GM18526 (cell line): Measurements from ENCODE around the gene EAPP.

Experiments
- POLR2A ChIP-seq: IDR thresholded peaks from 3 replicates; pipeline ENCODE4 v1.6.1; 2011; ENCODE audit not compliant: insufficient read length; ENCODE audit errors: extremely low read depth

The EAPP gene

DNA sequence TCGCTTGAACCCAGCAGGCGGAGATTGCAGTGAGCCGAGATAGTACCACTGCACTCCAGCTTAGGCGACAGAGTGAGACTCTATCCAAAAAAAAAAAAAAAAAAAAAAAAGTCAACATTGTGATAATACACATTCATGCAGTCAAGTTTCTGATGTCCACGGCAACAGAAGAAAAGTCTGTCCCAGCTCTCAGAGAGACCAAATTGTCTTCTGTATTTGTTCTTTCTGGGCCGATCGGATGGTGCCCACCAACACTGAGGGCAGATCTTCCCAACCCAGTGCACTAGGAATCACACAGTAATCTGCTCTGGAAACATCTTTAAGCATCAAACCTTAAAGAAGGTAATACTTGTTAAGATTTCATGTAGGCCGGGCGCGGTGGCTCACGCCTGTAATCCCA lies 31.6 kb downstream of the EAPP start:
- no peak for TF ChIP-seq POLR2A

DNA sequence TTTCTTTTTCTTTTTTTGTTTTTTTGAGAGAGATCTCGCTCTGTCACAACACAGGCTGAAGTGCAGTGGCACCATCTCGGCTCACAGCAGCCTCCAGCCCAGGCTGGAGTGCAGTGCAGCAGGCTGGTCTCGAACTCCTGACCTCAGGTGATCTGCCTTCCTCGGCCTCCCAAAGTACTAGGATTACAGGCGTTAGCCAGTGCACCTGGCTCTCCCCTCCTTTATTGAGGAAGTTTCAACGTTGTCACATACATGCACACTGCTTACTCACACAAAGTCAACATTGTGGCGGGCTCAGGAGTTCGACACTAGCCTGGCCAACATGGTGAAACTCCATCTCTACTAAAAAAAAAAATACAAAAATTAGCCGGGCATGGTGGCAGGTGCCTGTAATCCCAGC lies 32.0 kb downstream of the EAPP start:
- TF ChIP-seq POLR2A = no peak

DNA sequence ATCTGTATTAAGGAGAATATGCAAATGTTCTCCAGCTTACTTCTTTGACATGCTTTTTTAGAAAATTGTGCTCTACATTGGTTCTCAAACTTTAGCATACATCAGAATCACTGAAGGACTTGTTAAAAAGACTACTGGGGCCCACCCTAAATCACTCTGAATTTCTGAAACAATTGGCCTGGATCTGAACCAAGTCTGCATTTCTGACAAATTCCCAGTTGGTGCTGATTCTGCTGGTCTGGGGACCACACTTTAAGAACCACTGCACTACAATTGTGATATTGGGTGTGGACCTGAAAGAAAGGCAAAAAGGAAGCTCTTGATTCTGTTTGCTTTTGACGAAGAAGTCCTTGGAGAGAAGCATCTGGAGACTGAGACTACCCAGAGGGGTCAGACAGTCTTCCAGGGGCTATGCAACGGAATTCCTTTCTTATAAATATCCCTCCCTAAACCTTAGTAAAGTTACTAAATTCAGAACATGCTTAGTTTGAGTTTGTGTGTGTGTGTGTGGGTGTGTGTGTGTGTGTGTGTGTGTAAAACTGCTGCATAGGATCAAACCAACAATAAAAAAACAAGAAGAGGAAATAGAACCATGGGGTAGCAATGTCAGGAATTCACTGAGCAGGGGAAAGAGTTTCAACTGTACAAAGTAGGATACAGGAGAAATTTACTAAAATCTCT lies 36.8 kb downstream of the EAPP start:
- TF ChIP-seq POLR2A = no peak

DNA sequence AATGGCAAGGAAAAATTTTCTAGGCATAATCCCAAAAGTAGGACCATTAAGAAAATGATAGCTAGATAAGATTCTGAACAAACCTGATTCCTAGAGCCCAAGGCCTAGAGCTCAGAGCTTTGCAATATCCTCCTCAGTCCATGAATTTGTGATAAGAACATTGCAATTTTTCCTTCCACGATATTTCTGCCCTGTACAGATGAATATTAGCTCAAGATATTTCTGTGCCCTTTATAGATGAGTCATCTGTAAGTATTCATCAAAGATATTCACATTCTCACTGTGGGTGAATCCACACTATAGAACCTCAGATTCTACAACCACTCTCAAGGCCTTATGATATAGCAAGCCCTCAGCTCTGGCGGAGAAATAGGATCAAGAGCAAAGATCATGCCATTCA lies 37.5 kb downstream of the EAPP start:
- TF ChIP-seq POLR2A = no peak

DNA sequence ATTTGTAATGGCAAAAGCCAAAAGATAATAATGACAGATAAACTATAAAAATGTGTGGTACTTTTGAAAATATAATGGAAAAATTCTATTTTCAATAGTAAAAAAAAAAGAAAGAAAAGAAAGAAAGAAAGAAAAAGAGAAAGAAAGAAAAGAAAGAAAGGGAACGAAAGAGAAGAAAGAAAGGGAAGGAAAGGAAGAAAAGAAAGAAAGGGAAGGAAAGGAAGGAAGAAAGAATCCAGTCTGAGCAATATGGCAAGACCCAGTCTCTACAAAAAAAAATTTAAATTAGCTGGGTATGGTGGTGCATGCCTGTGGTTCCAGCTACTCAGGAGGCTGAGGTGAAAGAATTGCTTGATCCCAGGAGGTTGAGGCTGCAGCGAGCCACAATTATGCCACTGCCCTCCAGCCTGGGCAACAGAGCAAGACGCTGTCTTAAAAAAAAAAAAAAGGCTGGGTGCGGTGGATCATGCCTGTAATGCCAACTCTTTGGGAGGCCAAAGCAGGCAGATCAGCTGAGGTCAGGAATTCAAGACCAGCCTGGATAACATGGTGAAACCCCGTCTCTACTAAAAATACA lies 38.4 kb downstream of the EAPP start:
- TF ChIP-seq POLR2A = no peak

DNA sequence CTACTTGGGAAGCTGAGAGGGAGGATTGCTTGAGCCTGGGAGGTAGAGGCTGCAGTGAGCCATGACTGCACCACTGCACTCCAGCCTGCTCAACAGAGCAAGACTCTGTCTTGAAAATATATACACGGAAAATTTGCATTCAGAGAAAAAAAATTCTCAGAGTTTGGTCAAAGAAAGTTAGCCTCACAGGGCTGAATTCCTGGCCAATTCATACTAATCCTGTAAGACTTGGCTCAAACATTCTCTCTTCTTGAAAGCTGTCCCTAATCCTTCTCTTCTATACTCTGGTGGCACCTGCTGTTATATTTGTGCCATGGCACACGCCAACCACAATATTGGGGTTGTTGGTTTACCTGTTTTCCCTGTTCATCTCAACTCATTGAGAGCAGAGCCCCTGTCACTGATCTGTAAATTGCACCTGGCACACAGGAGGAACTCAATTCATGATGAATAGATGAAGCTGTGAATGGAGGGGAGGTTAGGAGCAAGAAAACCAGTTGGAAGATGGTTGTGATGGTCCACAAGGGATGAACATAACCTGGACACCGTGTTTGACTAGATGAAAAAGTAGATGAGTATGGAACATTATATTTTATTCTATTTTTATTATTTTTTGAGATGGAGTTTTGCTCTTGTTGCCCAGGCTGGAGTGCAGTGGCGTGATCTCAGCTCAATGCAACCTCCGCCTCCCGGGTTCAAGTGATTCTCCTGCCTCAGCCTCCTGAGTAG lies 40.7 kb downstream of the EAPP start:
- no peak for TF ChIP-seq POLR2A

DNA sequence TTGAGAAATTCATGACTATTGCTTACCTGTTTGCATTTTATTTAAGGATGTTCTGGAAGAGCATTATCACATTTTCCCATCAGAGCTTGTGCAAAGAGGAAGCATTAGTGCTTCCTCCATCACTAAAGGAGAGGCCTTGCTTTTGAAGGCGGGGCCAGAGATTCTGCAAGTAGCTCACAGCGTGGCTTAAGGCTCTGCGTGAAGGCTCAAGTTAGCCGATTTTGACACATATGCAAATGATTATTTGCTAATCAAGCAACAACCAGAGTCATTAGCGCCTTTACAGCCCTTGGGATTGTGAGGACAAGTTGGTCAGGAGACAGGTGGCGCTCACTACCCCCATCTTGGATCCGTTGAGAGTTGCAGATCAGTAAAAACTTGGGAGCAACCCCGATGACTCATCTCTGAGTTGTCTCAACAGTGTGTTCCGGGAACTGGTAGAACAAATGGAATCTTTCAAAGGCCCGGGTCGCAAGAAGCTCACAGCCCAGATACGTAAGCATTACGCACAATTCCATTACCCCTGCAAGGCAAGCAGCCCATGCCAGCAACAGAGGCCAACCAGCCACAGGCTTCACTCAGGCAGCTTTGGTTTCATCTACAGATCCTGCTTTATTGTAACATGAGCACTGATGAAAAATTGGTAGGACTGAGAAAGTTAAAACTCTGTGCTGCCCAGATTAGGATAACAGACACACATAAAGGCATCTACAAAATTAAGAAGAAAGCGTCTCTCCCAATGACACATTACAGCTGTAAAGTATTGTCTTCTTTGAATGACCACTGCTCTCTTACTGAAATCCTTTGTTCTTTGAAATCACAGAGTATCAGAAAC lies 42.6 kb downstream of the EAPP start:
- TF ChIP-seq POLR2A = no peak

DNA sequence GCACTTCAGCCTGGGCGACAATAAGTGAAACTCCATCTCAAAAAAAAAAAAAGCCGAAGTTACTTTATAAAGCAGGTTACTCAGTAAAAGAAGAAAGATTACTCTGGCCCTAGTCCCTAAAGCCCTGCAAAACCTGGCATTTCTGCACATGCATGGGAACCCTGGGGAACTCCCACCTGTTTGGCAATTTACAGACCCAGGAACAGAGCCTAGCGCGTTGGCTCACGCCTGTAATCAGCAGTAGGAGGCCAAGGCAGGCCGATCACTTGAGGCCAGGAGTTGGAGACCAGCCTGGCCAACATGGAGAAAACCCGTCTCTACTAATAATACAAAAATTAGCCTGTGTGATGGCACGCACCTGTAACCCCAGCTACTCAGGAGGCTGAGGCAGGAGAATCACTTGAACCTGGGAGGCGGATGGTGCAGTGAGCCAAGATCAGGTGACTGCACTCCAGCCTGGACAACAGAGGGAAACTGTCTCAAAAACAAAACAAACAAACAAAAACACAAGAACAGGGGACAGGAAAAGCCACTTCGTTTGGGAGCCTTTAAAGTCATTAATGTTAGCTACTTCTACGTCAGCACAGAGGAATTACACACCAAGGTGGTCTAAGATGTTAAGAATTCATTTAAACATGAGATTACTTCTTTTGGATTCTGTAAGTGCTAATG lies 43.4 kb downstream of the EAPP start:
- TF ChIP-seq POLR2A = no peak

DNA sequence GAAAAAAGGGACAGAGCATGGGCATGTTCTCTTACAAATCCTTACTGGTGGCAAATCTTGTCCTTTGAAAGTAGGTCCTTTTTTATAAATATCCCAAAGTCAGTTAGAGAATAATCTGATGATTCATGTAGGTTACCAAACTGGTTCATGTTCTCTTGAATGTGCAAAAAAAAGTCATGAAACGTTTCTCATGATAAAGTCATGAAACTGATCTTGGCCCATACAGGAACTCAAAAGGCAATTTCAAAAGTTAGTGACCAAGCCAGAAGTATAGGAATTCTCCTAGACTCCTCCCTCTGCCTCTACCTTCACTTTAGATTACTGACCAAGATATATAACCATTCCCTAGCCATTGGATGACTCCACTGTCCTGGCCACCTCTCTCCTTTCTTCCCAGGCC lies 50.2 kb downstream of the EAPP start:
- TF ChIP-seq POLR2A = no peak

DNA sequence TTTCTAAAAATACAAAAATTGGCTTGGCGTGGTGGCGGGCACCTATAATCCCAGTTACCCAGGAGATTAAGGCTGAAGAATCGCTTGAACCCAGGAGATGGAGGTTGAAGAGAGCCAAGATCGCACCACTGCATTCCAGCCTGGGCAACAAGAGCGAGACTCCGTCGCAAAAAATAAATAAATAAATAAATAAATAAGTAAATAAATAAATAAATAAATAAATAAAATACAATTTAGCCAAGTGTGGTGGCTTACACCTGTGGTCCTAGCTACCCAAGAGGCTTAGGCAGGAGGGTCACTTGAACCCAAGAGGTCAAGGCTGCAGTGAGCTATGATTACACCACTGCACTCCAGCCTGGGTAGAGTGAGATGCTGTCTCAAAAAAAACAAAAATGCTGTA lies 51.0 kb downstream of the EAPP start:
- no peak for TF ChIP-seq POLR2A

DNA sequence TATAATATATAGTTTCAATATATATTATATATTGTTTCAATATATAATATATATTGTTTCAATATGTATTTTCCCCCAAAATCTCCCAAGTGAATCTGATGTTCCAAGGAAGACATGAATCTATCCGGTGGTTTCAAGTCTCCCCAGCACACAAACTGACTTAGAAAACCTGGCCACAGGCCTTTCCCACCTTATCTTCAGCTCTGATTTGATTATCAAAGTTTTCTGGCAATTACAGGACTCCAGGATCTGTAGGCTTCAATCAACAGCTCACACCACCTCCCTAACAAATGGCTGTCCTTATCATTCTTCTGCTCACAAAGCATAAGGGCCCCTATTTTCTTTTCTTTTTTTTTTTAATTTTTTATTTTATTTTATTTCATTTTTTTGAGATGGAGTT lies 54.8 kb downstream of the EAPP start:
- no peak for TF ChIP-seq POLR2A

DNA sequence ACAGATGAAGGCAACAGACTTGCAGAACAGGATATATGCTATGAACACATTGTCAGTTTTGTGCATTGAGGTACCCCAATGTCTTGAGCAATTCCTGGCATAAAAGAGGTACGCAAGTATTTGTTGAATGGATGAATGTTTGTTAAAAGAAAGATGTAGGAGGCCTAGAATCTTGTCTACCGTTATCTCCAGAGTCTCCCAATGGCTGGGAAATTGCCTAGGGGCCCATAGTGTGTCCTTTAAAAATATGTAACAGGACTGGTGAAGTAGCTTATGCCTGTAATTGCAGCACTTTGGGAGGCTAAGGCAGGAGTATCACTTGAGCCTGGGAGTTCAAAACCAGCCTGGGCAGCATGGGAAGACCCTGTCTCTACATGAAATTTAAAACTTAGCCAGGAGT lies 57.0 kb downstream of the EAPP start:
- TF ChIP-seq POLR2A = no peak

DNA sequence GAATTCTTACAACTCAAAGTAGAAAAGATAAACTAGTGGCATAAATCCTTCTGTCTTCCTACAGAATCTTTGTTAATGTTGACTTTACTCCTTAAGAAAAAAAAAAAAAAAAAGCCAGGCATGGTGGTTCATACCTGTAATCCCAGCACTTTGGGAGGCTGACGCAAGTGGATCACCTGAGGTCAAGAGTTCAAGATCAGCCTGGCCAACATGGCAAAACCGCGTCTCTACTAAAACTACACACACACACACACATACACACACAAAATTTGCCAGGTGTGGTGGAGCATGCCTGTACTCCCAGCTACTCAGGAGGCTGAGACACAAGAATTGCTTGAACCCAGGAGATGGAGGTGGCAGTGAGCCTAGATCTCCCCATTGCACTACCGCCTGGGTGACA lies 59.8 kb downstream of the EAPP start:
- TF ChIP-seq POLR2A = no peak

DNA sequence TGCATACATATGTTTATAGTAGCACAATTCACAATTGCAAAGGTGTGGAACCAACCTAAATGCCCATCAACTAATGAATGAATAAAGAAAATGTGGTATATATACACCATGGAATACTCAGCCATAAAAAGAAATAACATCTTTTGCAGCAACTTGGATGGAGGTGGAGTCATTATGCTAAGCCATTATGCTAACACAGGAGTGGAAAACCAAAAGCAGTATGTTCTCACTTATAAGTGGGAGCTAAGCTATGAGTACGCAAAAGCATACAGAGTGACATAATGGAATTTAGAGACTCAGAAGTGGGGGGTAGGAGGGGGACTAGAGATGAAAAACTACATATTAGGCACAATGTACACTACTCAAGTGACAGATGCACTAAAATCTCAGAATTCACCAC lies 61.2 kb downstream of the EAPP start:
- TF ChIP-seq POLR2A = no peak

DNA sequence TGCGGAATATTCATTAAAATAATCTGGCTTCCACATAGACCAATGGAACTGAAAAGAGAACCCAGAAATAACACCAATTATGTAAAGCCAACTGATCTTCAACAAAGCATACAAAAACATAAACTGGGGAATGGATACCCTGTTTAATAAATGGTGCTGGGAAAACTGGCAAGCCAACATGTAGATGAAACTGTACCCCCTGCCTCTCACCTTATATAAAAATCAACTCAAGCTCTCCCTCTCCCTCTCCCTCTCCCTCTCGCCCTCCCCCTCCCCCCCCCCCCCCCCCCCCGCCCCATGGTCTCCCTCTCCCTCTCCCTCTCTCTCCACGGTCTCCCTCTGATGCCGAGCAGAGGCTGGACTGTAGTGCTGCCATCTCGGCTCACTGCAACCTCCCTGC lies 64.3 kb downstream of the EAPP start:
- no peak for TF ChIP-seq POLR2A

DNA sequence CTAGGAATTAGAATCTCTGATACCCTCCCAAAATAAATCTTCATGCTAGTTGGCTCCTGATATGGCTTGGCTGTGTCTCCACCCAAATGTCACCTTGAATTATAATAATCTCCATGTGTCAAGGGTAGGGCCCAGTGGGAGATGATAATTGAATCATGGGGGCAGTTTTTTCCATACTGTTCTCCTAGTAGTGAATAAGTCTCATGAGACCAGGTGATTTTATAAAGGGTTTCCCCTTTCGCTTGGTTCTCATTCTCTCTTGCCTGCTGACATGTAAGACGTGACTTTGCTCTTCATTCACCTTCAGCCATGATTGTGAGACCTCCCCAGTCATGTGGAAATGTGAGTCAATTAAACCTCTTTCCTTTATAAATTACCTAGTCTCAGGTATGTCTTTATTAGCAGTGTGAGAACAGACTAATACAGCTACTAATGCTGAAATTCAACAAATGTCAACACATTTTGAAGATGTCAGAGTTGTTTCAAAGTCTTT lies 65.3 kb downstream of the EAPP start:
- TF ChIP-seq POLR2A = no peak
